H9 (cell line): ENCODE measurements around the gene RFFL. TPM values are rescaled to one million over a fixed set of nuclear protein-coding genes. Genes with fewer than 3 reads are reported as not detected.

ENCODE experiments used
- DNase-seq: peaks from one replicate; pipeline ENCODE4 v3.0.0-alpha.2; 2017
- H2AFZ ChIP-seq: one replicate; pipeline ENCODE4 v1.6.1; 2013; ENCODE audit warnings: mild to moderate bottlenecking, low read length, control low read depth, moderate library complexity
- H2AK5ac ChIP-seq: 2 replicates; pipeline ENCODE4 v1.6.1; 2013; ENCODE audit warnings: low read length, control low read depth, mixed read lengths; ENCODE audit not compliant: insufficient read length
- H2BK120ac ChIP-seq: one replicate; pipeline ENCODE4 v1.6.1; 2013; ENCODE audit warnings: low read depth, mild to moderate bottlenecking, low read length, control low read depth, inconsistent platforms; ENCODE audit not compliant: poor library complexity, severe bottlenecking
- H2BK12ac ChIP-seq: 2 replicates; pipeline ENCODE4 v1.6.1; 2013; ENCODE audit warnings: low read length, control low read depth, mixed read lengths, low read depth; ENCODE audit not compliant: insufficient read length
- H2BK15ac ChIP-seq: 2 replicates; pipeline ENCODE4 v1.6.1; 2013; ENCODE audit warnings: low read depth, low read length, control low read depth
- H2BK20ac ChIP-seq: one replicate; pipeline ENCODE4 v1.6.1; 2013; ENCODE audit warnings: low read depth, mild to moderate bottlenecking, low read length, control low read depth, inconsistent platforms; ENCODE audit not compliant: poor library complexity, severe bottlenecking
- H2BK5ac ChIP-seq: 2 replicates; pipeline ENCODE4 v1.6.1; 2013; ENCODE audit warnings: low read length, control low read depth, mixed read lengths; ENCODE audit not compliant: insufficient read length
- H3K14ac ChIP-seq: 2 replicates; pipeline ENCODE4 v1.6.1; 2013; ENCODE audit warnings: low read length, control low read depth; ENCODE audit not compliant: insufficient read depth
- H3K18ac ChIP-seq: 2 replicates; pipeline ENCODE4 v1.6.1; 2013; ENCODE audit warnings: low read depth, mild to moderate bottlenecking, mixed read lengths, low read length, control low read depth; ENCODE audit not compliant: insufficient read length
- H3K23ac ChIP-seq: 2 replicates; pipeline ENCODE4 v1.6.1; 2013; ENCODE audit warnings: low read length, control low read depth, mixed read lengths, low read depth; ENCODE audit not compliant: insufficient read length
- H3K23me2 ChIP-seq: 2 replicates; pipeline ENCODE4 v1.6.1; 2013; ENCODE audit warnings: low read depth, mild to moderate bottlenecking, mixed read lengths, low read length, control low read depth; ENCODE audit not compliant: insufficient read length, poor library complexity, severe bottlenecking
- H3K27ac ChIP-seq: 2 replicates; pipeline ENCODE4 v1.5.1; 2013; ENCODE audit warnings: low read length, control low read depth, mixed read lengths, low read depth; ENCODE audit not compliant: insufficient read length
- H3K27me3 ChIP-seq: 2 replicates; pipeline ENCODE4 v1.6.1; 2013; ENCODE audit warnings: low read length, control low read depth, inconsistent platforms; ENCODE audit not compliant: insufficient read depth
- H3K4ac ChIP-seq: 2 replicates; pipeline ENCODE4 v1.6.1; 2013; ENCODE audit warnings: low read depth, mild to moderate bottlenecking, control low read depth, inconsistent platforms, low read length, moderate library complexity
- H3K4me1 ChIP-seq: 2 replicates; pipeline ENCODE4 v1.6.1; 2013; ENCODE audit warnings: low read length, control low read depth, inconsistent platforms; ENCODE audit not compliant: insufficient read depth
- H3K4me2 ChIP-seq: 2 replicates; pipeline ENCODE4 v1.6.1; 2013; ENCODE audit warnings: low read length, control low read depth, mixed read lengths; ENCODE audit not compliant: insufficient read length, insufficient read depth
- H3K56ac ChIP-seq: 2 replicates; pipeline ENCODE4 v1.6.1; 2013; ENCODE audit warnings: low read depth, mild to moderate bottlenecking, mixed read lengths, low read length, control low read depth; ENCODE audit not compliant: insufficient read length
- H3K79me1 ChIP-seq: 2 replicates; pipeline ENCODE4 v1.6.1; 2013; ENCODE audit warnings: low read depth, mild to moderate bottlenecking, moderate library complexity, low read length, control low read depth, inconsistent platforms; ENCODE audit not compliant: insufficient read depth, poor library complexity, severe bottlenecking
- H3K79me2 ChIP-seq: 2 replicates; pipeline ENCODE4 v1.6.1; 2013; ENCODE audit warnings: low read length, control low read depth, inconsistent platforms; ENCODE audit not compliant: insufficient read depth
- H3K9ac ChIP-seq: 2 replicates; pipeline ENCODE4 v1.6.1; 2013; ENCODE audit warnings: low read length, control low read depth, mixed read lengths; ENCODE audit not compliant: insufficient read length; ENCODE audit errors: extremely low read depth
- H3K9me3 ChIP-seq: one replicate; pipeline ENCODE4 v1.6.1; 2013; ENCODE audit warnings: low read depth, low read length, inconsistent platforms; ENCODE audit not compliant: control insufficient read depth
- H3T11ph ChIP-seq: one replicate; pipeline ENCODE4 v1.6.1; 2013; ENCODE audit warnings: mild to moderate bottlenecking, low read length, control low read depth, inconsistent platforms
- H4K20me1 ChIP-seq: one replicate; pipeline ENCODE4 v1.6.1; 2013; ENCODE audit not compliant: control insufficient read depth, insufficient read length, insufficient read depth
- H4K5ac ChIP-seq: 2 replicates; pipeline ENCODE4 v1.6.1; 2013; ENCODE audit warnings: low read depth, mild to moderate bottlenecking, mixed read lengths, low read length, control low read depth; ENCODE audit not compliant: insufficient read length
- H4K8ac ChIP-seq: replicated peaks from 2 replicates; pipeline ENCODE4 v1.6.1; 2013; ENCODE audit warnings: low read length, control low read depth, mixed read lengths, low read depth; ENCODE audit not compliant: insufficient read length
- H4K91ac ChIP-seq: 2 replicates; pipeline ENCODE4 v1.6.1; 2013; ENCODE audit warnings: low read depth, mild to moderate bottlenecking, moderate library complexity, mixed read lengths, low read length, control low read depth; ENCODE audit not compliant: insufficient read length
- H3K27ac Mint-ChIP-seq, 3 experiments: 2 replicates in 2 of 3; 3 replicates in 1 of 3; pipeline ENCODE4 v1.8.0; 2020 to 2021; ENCODE audit warnings: mixed read lengths in 3 of 3, mild to moderate bottlenecking in 1 of 3, moderate library complexity in 1 of 3
- H3K27me3 Mint-ChIP-seq: 2 replicates; pipeline ENCODE4 v1.8.0; 2021; ENCODE audit warnings: low read depth, mild to moderate bottlenecking, moderate library complexity, mixed read lengths
- H3K36me3 Mint-ChIP-seq, 3 experiments: 2 replicates in 2 of 3; 3 replicates in 1 of 3; pipeline ENCODE4 v1.8.0; 2020 to 2021; ENCODE audit warnings: low read depth in 3 of 3, mixed read lengths in 3 of 3; ENCODE audit not compliant: insufficient read depth in 1 of 3
- H3K4me1 Mint-ChIP-seq, 2 experiments: 2 replicates each; pipeline ENCODE4 v1.8.0; 2020; ENCODE audit warnings: mixed read lengths in 2 of 2
- H3K4me3 Mint-ChIP-seq, 2 experiments: 2 replicates in 1 of 2; 3 replicates in 1 of 2; pipeline ENCODE4 v1.8.0; 2020 to 2021; ENCODE audit warnings: mild to moderate bottlenecking in 2 of 2, mixed read lengths in 2 of 2, moderate library complexity in 1 of 2
- H3K9me3 Mint-ChIP-seq, 2 experiments: 2 replicates in 1 of 2; 3 replicates in 1 of 2; pipeline ENCODE4 v1.8.0; 2020; ENCODE audit warnings: mild to moderate bottlenecking in 2 of 2, mixed read lengths in 2 of 2, moderate library complexity in 1 of 2
- WGBS: extraction: QIAGEN DNeasy Blood & Tissue Kit; methylation state at CpG from one replicate; pipeline ENCODE4 v1.1.7; 2013; ENCODE audit warnings: missing lambda C conversion rate, low lambda C conversion rate, mixed read lengths; ENCODE audit not compliant: insufficient read length; ENCODE audit errors: extremely low coverage; 5-methylcytosine and 5-hydroxymethylcytosine counted together
- total RNA-seq: library from RNA; stranded (reverse); gene quantifications from 2 replicates; pipeline ENCODE4 v1.2.1, GENCODE V29; 2021
- TF ChIP-seq, protein P1 (sequence below): fragments of 200-600 bp; sonication (generic); conservative IDR thresholded peaks from 3 replicates; pipeline ENCODE4 v1.8.0; 2021; ENCODE audit warnings: antibody characterized with exemption, mild to moderate bottlenecking

The RFFL gene
- total RNA-seq, 1 experiment from 2014 or later, result 21.1 TPM

DNA sequence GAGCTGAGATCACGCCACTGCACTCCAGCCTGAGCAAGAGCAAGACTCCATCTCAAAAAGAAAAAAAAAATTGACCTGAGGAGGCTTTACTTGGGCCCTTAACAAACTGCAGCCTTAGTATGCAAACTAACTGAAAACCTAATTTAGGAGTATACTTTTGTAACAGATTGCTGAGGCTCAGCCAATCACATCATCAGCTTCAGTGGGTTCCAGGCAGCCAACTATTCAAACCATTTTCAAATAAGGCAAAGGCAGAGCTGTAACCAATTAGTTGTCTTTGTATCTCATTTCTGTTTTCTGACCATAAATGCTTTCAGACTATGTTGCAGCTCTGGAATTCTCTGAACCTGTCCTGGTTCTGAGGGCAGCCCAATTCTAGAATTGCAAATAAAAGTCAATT is 32.2 kb upstream of the RFFL start:
- Histone ChIP-seq H2BK20ac (no peak overlapping the region), H3K79me2 (no peaks in the 10 kb centered on the region), H3K4ac (no peak overlapping the region), H2BK5ac (no peak overlapping the region), H3K79me1 (no peaks in the 10 kb centered on the region), H2BK12ac (no peak overlapping the region), H2AK5ac (no peak overlapping the region), H4K91ac (no peak overlapping the region), H2BK15ac (no peak overlapping the region), H2BK120ac (no peak overlapping the region), H3K9me3 (no peaks in the 10 kb centered on the region), H3K23me2 (no peaks in the 10 kb centered on the region), H3K27me3 (no peaks in the 10 kb centered on the region), H2AFZ (no peak overlapping the region), H3K18ac (no peak overlapping the region), H3K56ac (no peak overlapping the region), H3K9ac (no peak overlapping the region), H3K27ac (no peak overlapping the region), H4K8ac (no peak overlapping the region), H3T11ph (no peak overlapping the region), H3K4me1 (no peaks in the 10 kb centered on the region), H3K4me2 (no peak overlapping the region), H4K20me1 (no peaks in the 10 kb centered on the region), H3K14ac (no peak overlapping the region), H3K23ac (no peak overlapping the region), H4K5ac (no peak overlapping the region)
- no CpG with 5 or more reads among the region's 1 CpG for WGBS
- DNase-seq, result no peak
- TF ChIP-seq, protein P1, sequence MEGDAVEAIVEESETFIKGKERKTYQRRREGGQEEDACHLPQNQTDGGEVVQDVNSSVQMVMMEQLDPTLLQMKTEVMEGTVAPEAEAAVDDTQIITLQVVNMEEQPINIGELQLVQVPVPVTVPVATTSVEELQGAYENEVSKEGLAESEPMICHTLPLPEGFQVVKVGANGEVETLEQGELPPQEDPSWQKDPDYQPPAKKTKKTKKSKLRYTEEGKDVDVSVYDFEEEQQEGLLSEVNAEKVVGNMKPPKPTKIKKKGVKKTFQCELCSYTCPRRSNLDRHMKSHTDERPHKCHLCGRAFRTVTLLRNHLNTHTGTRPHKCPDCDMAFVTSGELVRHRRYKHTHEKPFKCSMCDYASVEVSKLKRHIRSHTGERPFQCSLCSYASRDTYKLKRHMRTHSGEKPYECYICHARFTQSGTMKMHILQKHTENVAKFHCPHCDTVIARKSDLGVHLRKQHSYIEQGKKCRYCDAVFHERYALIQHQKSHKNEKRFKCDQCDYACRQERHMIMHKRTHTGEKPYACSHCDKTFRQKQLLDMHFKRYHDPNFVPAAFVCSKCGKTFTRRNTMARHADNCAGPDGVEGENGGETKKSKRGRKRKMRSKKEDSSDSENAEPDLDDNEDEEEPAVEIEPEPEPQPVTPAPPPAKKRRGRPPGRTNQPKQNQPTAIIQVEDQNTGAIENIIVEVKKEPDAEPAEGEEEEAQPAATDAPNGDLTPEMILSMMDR, result no peak
- Mint-ChIP-seq H3K27me3 (no peaks in the 10 kb centered on the region), H3K27ac (no peak overlapping the region), H3K9me3 (no peaks in the 10 kb centered on the region), H3K36me3 (peaks cover 4 to 13% (median 12%) of the 10 kb centered on the region in 3 experiments; a peak in 4 of 7 replicates), H3K4me1 (0 out of 4 replicates have a peak, but pooled peaks cover 0 to 3% of the 10 kb centered on the region in 2 experiments), H3K4me3 (no peak overlapping the region)
